Thoracic aorta (tissue), 2 donors: ENCODE data around the gene MCOLN1. TPM values are rescaled to one million over a fixed set of nuclear protein-coding genes. Genes with fewer than 3 reads are reported as not detected.

ENCODE experiments used
- ATAC-seq: fragments of 150-250 bp; one replicate; pipeline ENCODE4 v1.8.0; 2017; ENCODE audit warnings: low read depth; ENCODE audit not compliant: insufficient number of reproducible peaks, low FRiP score
- DNase-seq: peaks from one replicate; pipeline ENCODE4 v3.0.0-alpha.2; 2020; ENCODE audit warnings: low spot score
- H3K27ac ChIP-seq, 2 donors: fragments of 200-600 bp; sonication (generic); 1 replicate in 1 of 2; 2 replicates in 1 of 2; pipeline ENCODE4 v1.5.1; 2016; ENCODE audit warnings: mild to moderate bottlenecking in 2 of 2, moderate library complexity in 2 of 2
- H3K27me3 ChIP-seq: fragments of 200-600 bp; sonication (generic); replicated peaks from 2 replicates; pipeline ENCODE4 v1.6.0; 2016; ENCODE audit warnings: mild to moderate bottlenecking; ENCODE audit not compliant: insufficient read depth
- H3K36me3 ChIP-seq: fragments of 200-600 bp; sonication (generic); one replicate; pipeline ENCODE4 v1.5.1; 2016
- H3K4me1 ChIP-seq, 2 donors: fragments of 200-600 bp; sonication (generic); 1 replicate in 1 of 2; 2 replicates in 1 of 2; pipeline versions ENCODE4 v1.5.1 to v1.6.0; 2016; ENCODE audit warnings: low read depth in 2 of 2, mild to moderate bottlenecking in 1 of 2; ENCODE audit not compliant: control insufficient read depth in 1 of 2
- H3K4me3 ChIP-seq: fragments of 200-600 bp; sonication (generic); 2 replicates; pipeline ENCODE4 v1.5.1; 2016; ENCODE audit warnings: mild to moderate bottlenecking
- H3K9me3 ChIP-seq: fragments of 200-600 bp; sonication (generic); 2 replicates; pipeline ENCODE4 v1.5.1; 2016
- total RNA-seq, 2 donors: library from RNA; depleted of rRNA; stranded (reverse); fragments of >200 nt; gene quantifications; one replicate each; pipeline versions ENCODE4 v1.1.0 to v1.2.3, GENCODE V29; 2016
- TF ChIP-seq, protein P1 (sequence below): fragments of 200-600 bp; sonication (generic); IDR thresholded peaks from one replicate; pipeline ENCODE4 v1.5.1; 2019; ENCODE audit warnings: antibody characterized with exemption

Gene MCOLN1
- total RNA-seq, 2 donors from 2014 or later = 19.6 to 34.8 TPM

DNA sequence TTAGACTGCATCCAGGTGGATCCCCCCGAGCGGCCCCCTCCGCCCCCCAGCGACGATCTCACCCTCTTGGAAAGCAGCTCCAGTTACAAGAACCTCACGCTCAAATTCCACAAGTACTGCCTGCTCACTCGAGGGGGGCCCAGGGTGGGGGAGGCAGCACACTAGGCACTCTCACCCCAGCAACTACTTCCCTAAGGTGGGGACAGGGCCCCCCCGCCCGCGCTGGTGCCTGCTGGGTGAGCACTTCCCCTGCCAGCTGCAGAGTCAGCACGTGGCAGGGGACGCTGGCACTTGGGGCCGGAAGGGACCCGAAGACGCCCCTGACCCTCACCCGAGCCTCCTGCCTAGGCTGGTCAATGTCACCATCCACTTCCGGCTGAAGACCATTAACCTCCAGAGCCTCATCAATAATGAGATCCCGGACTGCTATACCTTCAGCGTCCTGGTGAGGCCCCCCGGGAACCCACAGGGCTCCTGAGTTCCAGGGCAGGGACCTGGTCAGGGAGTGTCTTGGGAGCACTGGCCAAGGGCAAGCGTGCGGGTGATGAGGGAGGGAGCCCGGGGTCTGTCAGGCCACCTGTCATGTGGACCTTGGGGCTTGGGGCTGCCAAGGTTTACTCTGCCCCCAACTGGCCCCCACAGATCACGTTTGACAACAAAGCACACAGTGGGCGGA is 5.2 kb downstream of the MCOLN1 start:
- Histone ChIP-seq H3K27ac (no peak overlapping the region), H3K9me3 (no peaks in the 10 kb centered on the region), H3K4me1 (peaks cover 6 to 11% of the 10 kb centered on the region in 2 donors), H3K36me3 (peaks cover 9% of the 10 kb centered on the region), H3K4me3 (no peak overlapping the region), H3K27me3 (no peaks in the 10 kb centered on the region)
- DNase-seq (no peak), ATAC-seq (no peak)
- TF ChIP-seq, protein P1, sequence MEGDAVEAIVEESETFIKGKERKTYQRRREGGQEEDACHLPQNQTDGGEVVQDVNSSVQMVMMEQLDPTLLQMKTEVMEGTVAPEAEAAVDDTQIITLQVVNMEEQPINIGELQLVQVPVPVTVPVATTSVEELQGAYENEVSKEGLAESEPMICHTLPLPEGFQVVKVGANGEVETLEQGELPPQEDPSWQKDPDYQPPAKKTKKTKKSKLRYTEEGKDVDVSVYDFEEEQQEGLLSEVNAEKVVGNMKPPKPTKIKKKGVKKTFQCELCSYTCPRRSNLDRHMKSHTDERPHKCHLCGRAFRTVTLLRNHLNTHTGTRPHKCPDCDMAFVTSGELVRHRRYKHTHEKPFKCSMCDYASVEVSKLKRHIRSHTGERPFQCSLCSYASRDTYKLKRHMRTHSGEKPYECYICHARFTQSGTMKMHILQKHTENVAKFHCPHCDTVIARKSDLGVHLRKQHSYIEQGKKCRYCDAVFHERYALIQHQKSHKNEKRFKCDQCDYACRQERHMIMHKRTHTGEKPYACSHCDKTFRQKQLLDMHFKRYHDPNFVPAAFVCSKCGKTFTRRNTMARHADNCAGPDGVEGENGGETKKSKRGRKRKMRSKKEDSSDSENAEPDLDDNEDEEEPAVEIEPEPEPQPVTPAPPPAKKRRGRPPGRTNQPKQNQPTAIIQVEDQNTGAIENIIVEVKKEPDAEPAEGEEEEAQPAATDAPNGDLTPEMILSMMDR = no peak

DNA sequence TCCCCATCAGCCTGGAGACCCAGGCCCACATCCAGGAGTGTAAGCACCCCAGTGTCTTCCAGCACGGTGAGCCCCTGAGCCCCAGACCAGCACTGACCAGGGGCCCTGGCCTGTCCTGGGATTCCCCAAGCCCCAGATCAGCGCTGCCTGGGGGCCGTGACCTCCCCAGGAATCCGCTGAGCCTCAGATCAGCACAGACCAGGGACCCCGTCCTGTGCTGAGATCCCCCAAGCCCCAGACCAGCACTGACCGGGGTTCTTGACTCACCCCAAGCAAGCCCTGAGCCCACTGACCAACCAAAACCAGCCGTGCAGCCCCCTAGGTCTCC is 5.7 kb downstream of the MCOLN1 start:
- no peak for ATAC-seq
- Histone ChIP-seq H3K27ac (no peak overlapping the region), H3K4me1 (peaks cover 4 to 11% of the 10 kb centered on the region in 2 donors), H3K36me3 (peaks cover 9% of the 10 kb centered on the region), H3K4me3 (no peak overlapping the region), H3K9me3 (no peaks in the 10 kb centered on the region), H3K27me3 (no peaks in the 10 kb centered on the region)
- DNase-seq = no peak
- TF ChIP-seq, protein P1 = no peak

DNA sequence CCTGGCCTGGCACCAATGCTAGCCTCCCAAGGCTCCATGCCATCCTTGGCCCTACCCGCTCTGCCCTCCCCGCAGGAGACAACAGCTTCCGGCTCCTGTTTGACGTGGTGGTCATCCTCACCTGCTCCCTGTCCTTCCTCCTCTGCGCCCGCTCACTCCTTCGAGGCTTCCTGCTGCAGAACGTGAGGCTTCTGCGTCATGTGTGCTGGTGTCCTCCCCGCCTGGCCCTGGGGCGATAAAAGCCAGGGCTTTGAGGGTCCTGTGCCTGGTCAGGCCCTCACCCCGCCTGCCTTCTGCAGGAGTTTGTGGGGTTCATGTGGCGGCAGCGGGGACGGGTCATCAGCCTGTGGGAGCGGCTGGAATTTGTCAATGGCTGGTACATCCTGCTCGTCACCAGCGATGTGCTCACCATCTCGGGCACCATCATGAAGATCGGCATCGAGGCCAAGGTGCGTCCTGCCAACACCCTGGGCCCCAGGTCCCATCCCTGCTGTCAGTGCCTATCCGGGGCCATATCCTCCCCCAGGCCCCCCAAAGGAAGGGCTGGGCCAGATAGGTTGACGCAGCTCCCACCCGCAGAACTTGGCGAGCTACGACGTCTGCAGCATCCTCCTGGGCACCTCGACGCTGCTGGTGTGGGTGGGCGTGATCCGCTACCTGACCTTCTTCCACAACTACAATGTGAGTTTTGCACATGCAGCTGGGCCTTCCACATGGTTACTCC is 6.3 kb downstream of the MCOLN1 start:
- Histone ChIP-seq H3K4me3 (no peak overlapping the region), H3K27ac (no peak overlapping the region), H3K36me3 (peaks cover 9% of the 10 kb centered on the region), H3K4me1 (peaks cover 0 to 11% of the 10 kb centered on the region in 2 donors), H3K27me3 (no peaks in the 10 kb centered on the region), H3K9me3 (no peaks in the 10 kb centered on the region)
- ATAC-seq (no peak), DNase-seq (no peak)
- TF ChIP-seq, protein P1 = no peak

DNA sequence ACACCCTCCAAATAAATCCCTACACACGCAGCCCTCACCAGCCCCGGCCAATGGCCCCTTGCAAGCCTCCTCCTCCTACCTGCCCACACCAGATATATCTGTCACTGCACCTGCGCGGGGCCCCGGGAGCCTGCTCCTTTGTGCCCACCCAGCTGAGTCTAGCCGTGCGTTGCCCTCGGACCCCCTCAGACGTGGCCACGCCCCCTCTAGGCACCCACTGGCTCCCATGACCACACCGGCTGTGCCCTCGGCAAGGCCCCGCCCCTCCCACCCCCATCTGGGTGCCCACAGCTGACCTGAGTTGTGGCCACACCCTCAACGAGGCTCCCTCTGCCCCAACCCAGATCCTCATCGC is 6.8 kb downstream of the MCOLN1 start:
- DNase-seq (no peak), ATAC-seq (no peak)
- peaks cover 9% of the 10 kb centered on the region for H3K36me3 ChIP-seq
- H3K27me3 ChIP-seq = no peaks in the 10 kb centered on the region
- TF ChIP-seq, protein P1 = no peak
- no peak overlapping the region for H3K27ac ChIP-seq
- peaks cover 0 to 8% of the 10 kb centered on the region in 2 donors for H3K4me1 ChIP-seq
- H3K9me3 ChIP-seq = no peaks in the 10 kb centered on the region
- H3K4me3 ChIP-seq = no peak overlapping the region

DNA sequence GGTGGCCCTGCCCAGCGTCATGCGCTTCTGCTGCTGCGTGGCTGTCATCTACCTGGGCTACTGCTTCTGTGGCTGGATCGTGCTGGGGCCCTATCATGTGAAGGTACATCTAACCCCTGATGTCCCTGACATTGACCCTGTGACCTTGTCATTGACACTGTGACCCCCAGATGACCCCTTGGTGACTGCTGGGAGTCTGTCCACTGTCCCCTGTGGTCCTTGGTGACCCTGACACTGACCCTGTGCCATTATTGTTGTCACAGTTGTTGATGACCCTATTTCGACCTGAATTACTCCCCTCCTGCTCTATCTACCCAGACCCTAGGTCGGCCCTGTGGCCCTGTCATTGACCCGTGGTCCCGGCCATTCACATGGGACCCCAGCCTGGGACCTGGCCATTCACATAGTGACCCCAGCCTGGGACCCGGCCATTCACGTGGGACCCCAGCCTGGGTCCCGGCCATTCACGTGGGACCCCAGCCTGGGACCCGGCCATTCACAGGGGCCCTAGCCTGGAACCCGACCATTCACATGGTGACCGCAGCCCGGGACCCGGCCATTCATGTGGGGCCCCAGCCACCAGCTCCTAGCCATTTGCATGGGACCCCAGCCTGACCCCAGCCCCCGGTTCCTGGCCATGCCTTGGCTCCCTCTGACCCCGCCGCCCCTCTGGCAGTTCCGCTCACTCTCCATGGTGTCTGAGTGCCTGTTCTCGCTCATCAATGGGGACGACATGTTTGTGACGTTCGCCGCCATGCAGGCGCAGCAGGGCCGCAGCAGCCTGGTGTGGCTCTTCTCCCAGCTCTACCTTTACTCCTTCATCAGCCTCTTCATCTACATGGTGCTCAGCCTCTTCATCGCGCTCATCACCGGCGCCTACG is 7.4 kb downstream of the MCOLN1 start:
- DNase-seq (no peak), ATAC-seq (no peak)
- Histone ChIP-seq H3K27me3 (no peaks in the 10 kb centered on the region), H3K4me1 (peaks cover 0 to 8% of the 10 kb centered on the region in 2 donors), H3K27ac (no peak overlapping the region), H3K36me3 (peaks cover 6% of the 10 kb centered on the region), H3K4me3 (no peak overlapping the region), H3K9me3 (no peaks in the 10 kb centered on the region)
- TF ChIP-seq, protein P1 = no peak
